Measurements from ENCODE around the gene SCN9A.
A peak's percentile ranks its signal among the peaks of the same experiment; 100 is the strongest.

The SCN9A gene

GRCh38 chr2:166364476-166365161, 11.1 kb downstream of the SCN9A start:
- Histone ChIP-seq H2BK15ac (ENCODE audit: low read length) (no peak overlapping the region), H2BK5ac (ENCODE audit: low read length) (no peak overlapping the region), H2BK120ac (ENCODE audit: low read depth, low read length) (no peak overlapping the region), H3K4me2 (ENCODE audit: insufficient read depth, low read length, poor library complexity, severe bottlenecking) (no peak overlapping the region), H4K8ac (ENCODE audit: low read depth, low read length) (no peak overlapping the region), H3K14ac (ENCODE audit: low read length) (no peak overlapping the region), H3K4me3 (ENCODE audit: low read length in 2 of 2) (no peak overlapping the region), H3K23ac (ENCODE audit: low read depth, low read length, poor library complexity) (no peak overlapping the region), H3K27ac (replicated peaks; ENCODE audit: low read length) (no peak overlapping the region), H2AFZ (ENCODE audit: low read length) (no peak overlapping the region), H4K91ac (ENCODE audit: low read depth, low read length, poor library complexity) (no peak overlapping the region), H3K79me1 (ENCODE audit: low read depth, low read length) (no peaks in the 10 kb centered on the region), H3K4me1 (ENCODE audit: control insufficient read depth in 2 of 2, insufficient read depth in 1 of 2, low read depth in 1 of 2, low read length in 2 of 2) (no peaks in the 10 kb centered on the region), H2AK5ac (ENCODE audit: low read depth, low read length) (no peak overlapping the region), H3K4ac (ENCODE audit: low read length) (no peak overlapping the region), H3K18ac (ENCODE audit: low read length) (no peak overlapping the region), H3K9me3 (replicated peaks in 1 of 2; ENCODE audit: control insufficient read depth in 2 of 2, insufficient read depth in 1 of 2, low read depth in 1 of 2, low read length in 2 of 2) (no peaks in the 10 kb centered on the region), H3K27me3 (ENCODE audit: control insufficient read depth in 3 of 3, insufficient read depth in 3 of 3, low read depth in 1 of 3, low read length in 3 of 3) (no peaks in the 10 kb centered on the region), H3K36me3 (replicated peaks in 1 of 2; ENCODE audit: control insufficient read depth in 2 of 2, insufficient read depth in 2 of 2, low read length in 2 of 2) (no peaks in the 10 kb centered on the region), H3K9ac (ENCODE audit: low read depth, low read length, poor library complexity) (no peak overlapping the region), H2BK12ac (ENCODE audit: low read length) (no peak overlapping the region)
- WGBS, 2 donors (ENCODE audit: extremely low coverage in 2 of 2, insufficient read length in 2 of 2, insufficient replicate concordance in 1 of 2) = no CpG with 5 or more reads among the region's 9 CpGs
- no peak for DNase-seq (ENCODE audit: low spot score)

DNA sequence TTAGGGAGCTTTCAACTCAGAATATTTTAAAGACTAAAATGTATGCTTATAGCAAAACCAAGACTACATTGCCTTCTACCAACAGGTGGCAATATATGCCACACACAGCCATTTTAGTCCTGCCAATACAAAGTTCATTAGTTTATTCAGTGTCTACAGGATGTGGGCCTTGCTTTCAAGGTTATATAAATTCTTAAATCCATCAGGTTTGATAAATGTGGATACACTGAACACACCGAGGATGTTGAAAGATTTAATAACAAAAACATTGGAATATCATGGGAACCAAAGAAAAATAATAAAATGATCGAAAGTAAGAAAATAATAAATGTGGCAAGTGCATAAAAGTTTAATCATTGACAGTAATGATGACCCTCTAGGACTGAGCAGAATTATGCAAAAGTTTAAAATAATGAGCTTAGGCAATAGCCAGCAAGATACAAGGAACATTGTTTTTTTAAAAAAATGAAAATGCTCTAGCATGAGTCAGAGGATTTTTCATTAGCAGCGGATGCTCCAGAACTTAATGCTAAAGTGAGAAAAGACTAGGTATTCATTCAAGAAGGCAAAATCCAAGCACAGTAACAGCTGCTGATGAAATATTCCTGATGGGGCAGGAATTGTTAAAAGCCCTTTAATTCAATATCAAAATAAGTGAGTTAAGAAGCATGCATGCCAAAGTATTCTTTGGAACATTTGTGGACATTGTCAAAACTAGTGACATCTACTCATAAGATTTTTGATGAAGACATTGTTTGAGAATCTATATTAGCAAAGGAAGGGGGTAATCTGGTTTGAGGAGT, 14.2 kb downstream of the SCN9A start:
- Histone ChIP-seq H3K4me1 (ENCODE audit: control insufficient read depth in 2 of 2, insufficient read depth in 1 of 2, low read depth in 1 of 2, low read length in 2 of 2) (no peaks in the 10 kb centered on the region), H2BK5ac (ENCODE audit: low read length) (no peak overlapping the region), H2AFZ (ENCODE audit: low read length) (peak overlapping the region; percentile 30), H2BK15ac (ENCODE audit: low read length) (no peak overlapping the region), H3K27ac (replicated peaks; ENCODE audit: low read length) (no peak overlapping the region), H3K9me3 (replicated peaks in 1 of 2; ENCODE audit: control insufficient read depth in 2 of 2, insufficient read depth in 1 of 2, low read depth in 1 of 2, low read length in 2 of 2) (no peaks in the 10 kb centered on the region), H3K14ac (ENCODE audit: low read length) (no peak overlapping the region), H3K9ac (ENCODE audit: low read depth, low read length, poor library complexity) (no peak overlapping the region), H3K79me1 (ENCODE audit: low read depth, low read length) (no peaks in the 10 kb centered on the region), H2BK120ac (ENCODE audit: low read depth, low read length) (no peak overlapping the region), H3K18ac (ENCODE audit: low read length) (no peak overlapping the region), H4K8ac (ENCODE audit: low read depth, low read length) (no peak overlapping the region), H3K4ac (ENCODE audit: low read length) (no peak overlapping the region), H2BK12ac (ENCODE audit: low read length) (no peak overlapping the region), H3K4me2 (ENCODE audit: insufficient read depth, low read length, poor library complexity, severe bottlenecking) (no peak overlapping the region), H3K27me3 (ENCODE audit: control insufficient read depth in 3 of 3, insufficient read depth in 3 of 3, low read depth in 1 of 3, low read length in 3 of 3) (no peaks in the 10 kb centered on the region), H3K23ac (ENCODE audit: low read depth, low read length, poor library complexity) (no peak overlapping the region), H3K4me3 (ENCODE audit: low read length in 2 of 2) (no peak overlapping the region), H2AK5ac (ENCODE audit: low read depth, low read length) (no peak overlapping the region), H3K36me3 (replicated peaks in 1 of 2; ENCODE audit: control insufficient read depth in 2 of 2, insufficient read depth in 2 of 2, low read length in 2 of 2) (no peaks in the 10 kb centered on the region), H4K91ac (ENCODE audit: low read depth, low read length, poor library complexity) (no peak overlapping the region)
- WGBS, 2 donors (ENCODE audit: extremely low coverage in 2 of 2, insufficient read length in 2 of 2, insufficient replicate concordance in 1 of 2) = 100% methylated on average over 1 of the region's 3 CpGs; no CpG with 5 or more reads in 1 of the 2 donors
- no peak for DNase-seq (ENCODE audit: low spot score)

- Histone ChIP-seq H2AK5ac (ENCODE audit: low read depth, low read length) (no peak overlapping the region), H3K23ac (ENCODE audit: low read depth, low read length, poor library complexity) (no peak overlapping the region), H2BK12ac (ENCODE audit: low read length) (no peak overlapping the region), H3K9me3 (replicated peaks in 1 of 2; ENCODE audit: control insufficient read depth in 2 of 2, insufficient read depth in 1 of 2, low read depth in 1 of 2, low read length in 2 of 2) (no peaks in the 10 kb centered on the region), H3K4ac (ENCODE audit: low read length) (no peak overlapping the region), H4K91ac (ENCODE audit: low read depth, low read length, poor library complexity) (no peak overlapping the region), H3K14ac (ENCODE audit: low read length) (no peak overlapping the region), H3K36me3 (replicated peaks in 1 of 2; ENCODE audit: control insufficient read depth in 2 of 2, insufficient read depth in 2 of 2, low read length in 2 of 2) (no peaks in the 10 kb centered on the region), H2BK5ac (ENCODE audit: low read length) (no peak overlapping the region), H3K18ac (ENCODE audit: low read length) (no peak overlapping the region), H3K79me1 (ENCODE audit: low read depth, low read length) (no peaks in the 10 kb centered on the region), H2AFZ (ENCODE audit: low read length) (no peak overlapping the region), H4K8ac (ENCODE audit: low read depth, low read length) (no peak overlapping the region), H2BK15ac (ENCODE audit: low read length) (no peak overlapping the region), H3K4me2 (ENCODE audit: insufficient read depth, low read length, poor library complexity, severe bottlenecking) (no peak overlapping the region), H2BK120ac (ENCODE audit: low read depth, low read length) (no peak overlapping the region), H3K9ac (ENCODE audit: low read depth, low read length, poor library complexity) (no peak overlapping the region), H3K4me1 (ENCODE audit: control insufficient read depth in 2 of 2, insufficient read depth in 1 of 2, low read depth in 1 of 2, low read length in 2 of 2) (no peaks in the 10 kb centered on the region), H3K4me3 (ENCODE audit: low read length in 2 of 2) (no peak overlapping the region), H3K27ac (replicated peaks; ENCODE audit: low read length) (no peak overlapping the region), H3K27me3 (ENCODE audit: control insufficient read depth in 3 of 3, insufficient read depth in 3 of 3, low read depth in 1 of 3, low read length in 3 of 3) (no peaks in the 10 kb centered on the region)
- no CpG with 5 or more reads among the region's 2 CpGs for WGBS, 2 donors (ENCODE audit: extremely low coverage in 2 of 2, insufficient read length in 2 of 2, insufficient replicate concordance in 1 of 2)
- DNase-seq (ENCODE audit: low spot score) = no peak
These were observed 14.8 kb downstream of the SCN9A start for GRCh38 chr2:166360906-166361305.

- Histone ChIP-seq H2BK15ac (ENCODE audit: low read length) (no peak overlapping the region), H3K36me3 (replicated peaks in 1 of 2; ENCODE audit: control insufficient read depth in 2 of 2, insufficient read depth in 2 of 2, low read length in 2 of 2) (no peaks in the 10 kb centered on the region), H3K4me2 (ENCODE audit: insufficient read depth, low read length, poor library complexity, severe bottlenecking) (no peak overlapping the region), H3K27ac (replicated peaks; ENCODE audit: low read length) (no peak overlapping the region), H3K4ac (ENCODE audit: low read length) (no peak overlapping the region), H3K27me3 (ENCODE audit: control insufficient read depth in 3 of 3, insufficient read depth in 3 of 3, low read depth in 1 of 3, low read length in 3 of 3) (no peaks in the 10 kb centered on the region), H3K4me3 (ENCODE audit: low read length in 2 of 2) (no peak overlapping the region), H3K4me1 (ENCODE audit: control insufficient read depth in 2 of 2, insufficient read depth in 1 of 2, low read depth in 1 of 2, low read length in 2 of 2) (no peaks in the 10 kb centered on the region), H2BK120ac (ENCODE audit: low read depth, low read length) (no peak overlapping the region), H3K79me1 (ENCODE audit: low read depth, low read length) (no peaks in the 10 kb centered on the region), H3K9me3 (replicated peaks in 1 of 2; ENCODE audit: control insufficient read depth in 2 of 2, insufficient read depth in 1 of 2, low read depth in 1 of 2, low read length in 2 of 2) (no peaks in the 10 kb centered on the region), H3K18ac (ENCODE audit: low read length) (no peak overlapping the region), H2AFZ (ENCODE audit: low read length) (no peak overlapping the region), H2BK5ac (ENCODE audit: low read length) (no peak overlapping the region), H3K9ac (ENCODE audit: low read depth, low read length, poor library complexity) (no peak overlapping the region), H4K91ac (ENCODE audit: low read depth, low read length, poor library complexity) (no peak overlapping the region), H2BK12ac (ENCODE audit: low read length) (no peak overlapping the region), H2AK5ac (ENCODE audit: low read depth, low read length) (no peak overlapping the region), H4K8ac (ENCODE audit: low read depth, low read length) (no peak overlapping the region), H3K23ac (ENCODE audit: low read depth, low read length, poor library complexity) (no peak overlapping the region), H3K14ac (ENCODE audit: low read length) (no peak overlapping the region)
- no peak for DNase-seq (ENCODE audit: low spot score)
These were observed 15.3 kb downstream of the SCN9A start for GRCh38 chr2:166360426-166360825.

All from neuronal stem cell (in vitro differentiated cells).